ENCODE measurements around the gene AMPD3. TPM values are rescaled to one million over a fixed set of nuclear protein-coding genes. Genes with fewer than 3 reads are reported as not detected.

Gene AMPD3
- total RNA-seq, 1 donor from 2014 or later: 3.7 TPM

GRCh38 chr11:10544491-10545465, 89.7 kb downstream of the AMPD3 start:
- ATAC-seq (no peak), DNase-seq (peak; percentile 31)
- intact Hi-C loops (cut with micrococcal nuclease): no loop called here

- intact Hi-C loops (cut with micrococcal nuclease): no loop called here
- no peak for ATAC-seq
These were observed 95.6 kb downstream of the AMPD3 start for GRCh38 chr11:10550503-10551289.

GRCh38 chr11:10551290-10551592, 96.2 kb downstream of the AMPD3 start:
- intact Hi-C loops (cut with micrococcal nuclease): no loop called here
- DNase-seq (no peak), ATAC-seq (no peak)

More at GRCh38 chr11:10550503-10551289, 95.6 kb downstream of the AMPD3 start:
- no peak for DNase-seq

GRCh38 chr11:10551845-10552352, 96.8 kb downstream of the AMPD3 start:
- DNase-seq: no peak
- intact Hi-C loops (cut with micrococcal nuclease): no loop called here
- no peak for ATAC-seq

GRCh38 chr11:10556590-10556989, 101.5 kb downstream of the AMPD3 start:
- no peak for ATAC-seq
- intact Hi-C loops (cut with micrococcal nuclease): no loop called here
- no peak for DNase-seq

Other genes with a start within 250 kb of the AMPD3 start
- 17.9 TPM for gene SBF2, start 161.0 kb upstream of the AMPD3 start, total RNA-seq
- gene ADM, start 150.2 kb upstream of the AMPD3 start, total RNA-seq: 23.4 TPM
- gene RNF141, start 85.9 kb downstream of the AMPD3 start, total RNA-seq: 34.1 TPM
- 53.8 TPM for gene LYVE1, start 113.4 kb downstream of the AMPD3 start, total RNA-seq
- gene IRAG1, start 238.5 kb downstream of the AMPD3 start, total RNA-seq: 5.2 TPM